Measurements from ENCODE around the gene TULP4. TPM values are rescaled to one million over a fixed set of nuclear protein-coding genes. Genes with fewer than 3 reads are reported as not detected.

Gene TULP4
- total and polyA plus RNA-seq, 2 donors = 5.9 to 57.1 TPM

DNA sequence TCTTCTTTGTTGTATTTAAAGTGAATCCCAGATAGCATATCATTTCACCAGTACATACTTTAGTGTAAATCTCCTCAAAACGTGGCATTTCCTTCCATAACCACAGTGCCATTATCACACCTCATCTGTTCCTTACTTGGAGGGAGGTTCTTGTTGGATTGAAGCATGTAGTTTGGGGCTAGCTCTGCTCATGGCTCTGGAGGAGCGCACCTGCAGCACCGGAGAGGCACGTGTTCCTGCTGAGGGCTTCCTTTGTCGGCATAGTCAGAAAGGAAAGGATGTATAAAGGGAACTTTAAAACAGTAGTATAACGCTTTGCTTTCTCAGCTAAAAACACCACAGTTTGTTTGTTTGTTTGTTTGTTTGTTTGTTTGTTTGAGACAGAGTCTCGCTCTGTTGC, 126.0 kb downstream of the TULP4 start:
- Histone ChIP-seq H3K4me1 (ENCODE audit: control insufficient read depth in 2 of 2, insufficient read depth in 2 of 2, low read length in 2 of 2) (peaks cover 2 to 7% of the 10 kb centered on the region in 2 donors), H3K27me3 (ENCODE audit: control insufficient read depth in 2 of 2, insufficient read depth in 1 of 2, low read length in 1 of 2) (no peaks in the 10 kb centered on the region), H3K27ac (ENCODE audit: low read depth in 1 of 2, low read length in 1 of 2) (no peak overlapping the region), H3K4me3 (ENCODE audit: low read length in 2 of 2) (no peak overlapping the region), H3K36me3 (ENCODE audit: control insufficient read depth in 2 of 2, insufficient read depth in 2 of 2, low read length in 1 of 2) (peaks cover 0 to 3% of the 10 kb centered on the region in 2 donors), H3K9me3 (ENCODE audit: control insufficient read depth in 2 of 2, insufficient read depth in 1 of 2, low read length in 1 of 2) (no peaks in the 10 kb centered on the region)
- 35% methylated on average over 7 of the region's 7 CpGs for WGBS
- peak in 7 of 9 donors; percentile 11 to 54 (median 22) for DNase-seq (ENCODE audit: low read depth in 6 of 9, low spot score in 9 of 9)

DNA sequence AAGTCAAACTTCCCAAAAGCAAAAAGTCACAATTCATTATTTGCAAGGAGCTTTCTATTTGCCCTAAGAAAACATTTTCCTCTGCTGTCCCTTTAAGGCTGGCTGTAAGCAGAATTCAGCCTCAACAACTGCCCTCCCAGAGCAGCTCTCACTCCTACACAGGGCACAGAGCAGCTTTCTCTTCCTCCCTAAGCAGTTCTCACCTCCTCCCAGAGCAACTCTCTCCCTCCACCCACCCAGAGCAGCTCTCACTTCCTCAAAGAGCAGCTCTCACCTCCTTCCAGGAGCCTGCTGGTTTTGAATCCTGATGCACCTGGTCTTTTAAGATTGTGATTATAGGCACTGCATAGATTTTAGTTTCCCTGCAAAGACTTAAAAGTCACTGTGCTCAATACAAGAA, 127.0 kb downstream of the TULP4 start:
- Histone ChIP-seq H3K9me3 (ENCODE audit: control insufficient read depth in 2 of 2, insufficient read depth in 1 of 2, low read length in 1 of 2) (no peaks in the 10 kb centered on the region), H3K36me3 (ENCODE audit: control insufficient read depth in 2 of 2, insufficient read depth in 2 of 2, low read length in 1 of 2) (peaks cover 0 to 3% of the 10 kb centered on the region in 2 donors), H3K27ac (ENCODE audit: low read depth in 1 of 2, low read length in 1 of 2) (peak overlapping the region in 1 of 2 donors; percentile 38), H3K27me3 (ENCODE audit: control insufficient read depth in 2 of 2, insufficient read depth in 1 of 2, low read length in 1 of 2) (no peaks in the 10 kb centered on the region), H3K4me3 (ENCODE audit: low read length in 2 of 2) (no peak overlapping the region), H3K4me1 (ENCODE audit: control insufficient read depth in 2 of 2, insufficient read depth in 2 of 2, low read length in 2 of 2) (peaks cover 2 to 7% of the 10 kb centered on the region in 2 donors)
- DNase-seq (ENCODE audit: low read depth in 6 of 9, low spot score in 9 of 9) = peak in 6 of 9 donors; percentile 16 to 48 (median 18)

GRCh38 chr6:158441716-158442215, 129.5 kb downstream of the TULP4 start:
- H3K9me3 ChIP-seq (ENCODE audit: control insufficient read depth in 2 of 2, insufficient read depth in 1 of 2, low read length in 1 of 2) = peaks cover 0 to 2% of the 10 kb centered on the region in 2 donors
- H3K4me3 ChIP-seq (ENCODE audit: low read length in 2 of 2) = no peak overlapping the region
- no peak overlapping the region for H3K27ac ChIP-seq (ENCODE audit: low read depth in 1 of 2, low read length in 1 of 2)
- WGBS = 97% methylated on average over 7 of the region's 7 CpGs
- no peaks in the 10 kb centered on the region for H3K27me3 ChIP-seq (ENCODE audit: control insufficient read depth in 2 of 2, insufficient read depth in 1 of 2, low read length in 1 of 2)
- peaks cover 2 to 7% of the 10 kb centered on the region in 2 donors for H3K4me1 ChIP-seq (ENCODE audit: control insufficient read depth in 2 of 2, insufficient read depth in 2 of 2, low read length in 2 of 2)
- H3K36me3 ChIP-seq (ENCODE audit: control insufficient read depth in 2 of 2, insufficient read depth in 2 of 2, low read length in 1 of 2) = no peaks in the 10 kb centered on the region
- DNase-seq (ENCODE audit: low read depth in 6 of 9, low spot score in 9 of 9) = no peak

DNA sequence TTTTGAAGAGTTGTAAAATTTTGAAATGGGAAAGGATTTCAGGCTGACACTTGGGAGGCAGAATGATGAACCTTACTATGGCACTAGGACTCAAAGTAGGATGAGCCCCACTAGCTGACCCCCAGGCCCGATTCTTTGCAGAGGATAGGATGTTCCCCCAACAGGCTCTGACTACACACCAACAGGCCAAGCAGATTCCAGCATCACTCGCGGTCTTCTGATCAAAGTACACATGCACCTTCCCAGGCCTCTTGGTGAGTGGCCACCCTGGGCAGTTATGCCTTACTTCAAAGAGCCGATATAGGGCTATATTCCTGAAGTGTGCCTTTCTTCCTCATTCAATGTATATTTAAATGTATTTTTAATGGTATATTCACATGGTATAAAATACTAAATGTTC, 130.0 kb downstream of the TULP4 start:
- H3K27ac ChIP-seq (ENCODE audit: low read depth in 1 of 2, low read length in 1 of 2) = no peak overlapping the region
- no peak for DNase-seq (ENCODE audit: low read depth in 6 of 9, low spot score in 9 of 9)
- H3K4me1 ChIP-seq (ENCODE audit: control insufficient read depth in 2 of 2, insufficient read depth in 2 of 2, low read length in 2 of 2) = peaks cover 2 to 7% of the 10 kb centered on the region in 2 donors
- no peaks in the 10 kb centered on the region for H3K36me3 ChIP-seq (ENCODE audit: control insufficient read depth in 2 of 2, insufficient read depth in 2 of 2, low read length in 1 of 2)
- H3K4me3 ChIP-seq (ENCODE audit: low read length in 2 of 2) = no peak overlapping the region
- no peaks in the 10 kb centered on the region for H3K27me3 ChIP-seq (ENCODE audit: control insufficient read depth in 2 of 2, insufficient read depth in 1 of 2, low read length in 1 of 2)
- peaks cover 0 to 2% of the 10 kb centered on the region in 2 donors for H3K9me3 ChIP-seq (ENCODE audit: control insufficient read depth in 2 of 2, insufficient read depth in 1 of 2, low read length in 1 of 2)
- 97% methylated on average over 4 of the region's 4 CpGs for WGBS

DNA sequence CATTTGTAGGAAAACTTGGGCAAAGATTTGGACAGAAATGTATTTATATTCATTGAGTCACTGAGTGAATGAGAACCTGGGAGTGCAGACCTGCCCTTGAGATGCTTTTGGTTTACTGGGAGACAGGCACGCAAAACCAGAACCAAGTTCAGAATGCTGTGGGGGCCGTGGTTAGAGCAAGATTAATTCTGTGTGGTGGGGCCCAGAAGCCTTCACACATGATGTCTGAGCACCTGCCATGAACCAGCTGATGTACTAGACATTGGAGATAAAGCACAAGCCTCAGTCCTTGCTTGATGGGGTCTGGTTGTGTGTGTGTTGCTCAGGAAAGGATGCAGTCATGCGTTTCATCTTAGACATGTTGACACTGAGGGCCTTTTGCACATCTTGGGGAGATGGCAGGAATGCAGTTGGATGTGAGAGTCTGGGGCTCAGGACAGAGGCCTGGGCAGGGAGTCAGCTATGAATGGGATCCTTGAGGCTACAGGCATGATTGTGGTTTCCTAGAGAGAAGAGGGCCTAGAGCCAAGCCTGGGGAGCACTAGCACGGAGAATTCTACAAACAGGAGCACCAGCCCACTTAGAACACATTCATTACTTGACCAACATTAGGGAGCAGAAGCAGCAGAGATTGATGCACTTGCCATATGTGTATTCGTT, 133.3 kb downstream of the TULP4 start:
- DNase-seq (ENCODE audit: low read depth in 6 of 9, low spot score in 9 of 9) = no peak
- Histone ChIP-seq H3K4me1 (ENCODE audit: control insufficient read depth in 2 of 2, insufficient read depth in 2 of 2, low read length in 2 of 2) (no peaks in the 10 kb centered on the region), H3K27me3 (ENCODE audit: control insufficient read depth in 2 of 2, insufficient read depth in 1 of 2, low read length in 1 of 2) (no peaks in the 10 kb centered on the region), H3K9me3 (ENCODE audit: control insufficient read depth in 2 of 2, insufficient read depth in 1 of 2, low read length in 1 of 2) (peaks cover 0 to 2% of the 10 kb centered on the region in 2 donors), H3K4me3 (ENCODE audit: low read length in 2 of 2) (no peak overlapping the region), H3K36me3 (ENCODE audit: control insufficient read depth in 2 of 2, insufficient read depth in 2 of 2, low read length in 1 of 2) (peaks cover 0 to 4% of the 10 kb centered on the region in 2 donors), H3K27ac (ENCODE audit: low read depth in 1 of 2, low read length in 1 of 2) (no peak overlapping the region)
- WGBS = 94% methylated on average over 5 of the region's 5 CpGs

DNA sequence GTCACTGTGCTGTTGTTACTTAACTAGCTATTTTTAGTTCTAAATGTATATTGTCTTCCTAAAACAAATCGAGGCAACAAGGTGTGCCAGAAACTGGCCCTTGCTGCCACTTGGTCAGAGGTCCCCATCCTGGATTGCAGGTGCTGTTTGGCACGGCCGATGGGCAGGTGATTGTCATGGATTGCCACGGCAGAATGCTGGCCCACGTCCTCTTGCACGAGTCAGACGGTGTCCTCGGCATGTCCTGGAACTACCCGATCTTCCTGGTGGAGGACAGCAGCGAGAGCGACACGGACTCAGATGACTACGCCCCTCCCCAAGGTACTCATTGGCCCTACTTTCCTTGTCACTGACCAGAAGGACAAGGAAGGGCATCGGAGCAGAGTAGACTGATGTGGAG, 136.6 kb downstream of the TULP4 start:
- H3K36me3 ChIP-seq (ENCODE audit: control insufficient read depth in 2 of 2, insufficient read depth in 2 of 2, low read length in 1 of 2) = peaks cover 12 to 14% of the 10 kb centered on the region in 2 donors
- WGBS = 98% methylated on average over 14 of the region's 14 CpGs

DNA sequence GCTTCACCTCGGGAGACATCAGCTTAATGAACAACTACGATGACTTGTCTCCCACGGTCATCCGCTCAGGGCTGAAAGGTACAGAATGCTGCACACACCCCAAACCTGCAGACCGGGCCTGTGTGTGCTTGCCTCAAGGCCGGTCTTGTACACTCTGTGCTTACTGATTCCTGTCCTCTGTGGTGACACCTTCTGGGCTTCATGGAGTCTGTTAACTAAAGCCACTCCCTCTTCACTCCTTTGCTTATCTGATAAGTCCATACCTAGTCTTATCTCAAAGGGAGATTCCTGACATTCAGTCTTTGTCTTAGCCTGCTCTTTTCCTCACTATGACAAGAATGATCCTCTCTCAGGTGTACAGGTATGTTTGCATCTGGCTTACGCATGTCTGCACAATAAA, 139.9 kb downstream of the TULP4 start:
- WGBS = 96% methylated on average over 7 of the region's 7 CpGs
- H3K9me3 ChIP-seq (ENCODE audit: control insufficient read depth in 2 of 2, insufficient read depth in 1 of 2, low read length in 1 of 2) = no peaks in the 10 kb centered on the region
- no peak for DNase-seq (ENCODE audit: low read depth in 6 of 9, low spot score in 9 of 9)
- no peaks in the 10 kb centered on the region for H3K4me1 ChIP-seq (ENCODE audit: control insufficient read depth in 2 of 2, insufficient read depth in 2 of 2, low read length in 2 of 2)
- peaks cover 12 to 16% of the 10 kb centered on the region in 2 donors for H3K36me3 ChIP-seq (ENCODE audit: control insufficient read depth in 2 of 2, insufficient read depth in 2 of 2, low read length in 1 of 2)
- H3K27ac ChIP-seq (ENCODE audit: low read depth in 1 of 2, low read length in 1 of 2) = no peak overlapping the region
- H3K4me3 ChIP-seq (ENCODE audit: low read length in 2 of 2) = no peak overlapping the region
- H3K27me3 ChIP-seq (ENCODE audit: control insufficient read depth in 2 of 2, insufficient read depth in 1 of 2, low read length in 1 of 2) = no peaks in the 10 kb centered on the region

More for the DNA sequence above, 136.6 kb downstream of the TULP4 start:
- H3K9me3 ChIP-seq (ENCODE audit: control insufficient read depth in 2 of 2, insufficient read depth in 1 of 2, low read length in 1 of 2) = peaks cover 0 to 2% of the 10 kb centered on the region in 2 donors
- no peak for DNase-seq (ENCODE audit: low read depth in 6 of 9, low spot score in 9 of 9)
- no peaks in the 10 kb centered on the region for H3K4me1 ChIP-seq (ENCODE audit: control insufficient read depth in 2 of 2, insufficient read depth in 2 of 2, low read length in 2 of 2)
- H3K27me3 ChIP-seq (ENCODE audit: control insufficient read depth in 2 of 2, insufficient read depth in 1 of 2, low read length in 1 of 2) = no peaks in the 10 kb centered on the region
- no peak overlapping the region for H3K27ac ChIP-seq (ENCODE audit: low read depth in 1 of 2, low read length in 1 of 2)
- H3K4me3 ChIP-seq (ENCODE audit: low read length in 2 of 2) = no peak overlapping the region

DNA sequence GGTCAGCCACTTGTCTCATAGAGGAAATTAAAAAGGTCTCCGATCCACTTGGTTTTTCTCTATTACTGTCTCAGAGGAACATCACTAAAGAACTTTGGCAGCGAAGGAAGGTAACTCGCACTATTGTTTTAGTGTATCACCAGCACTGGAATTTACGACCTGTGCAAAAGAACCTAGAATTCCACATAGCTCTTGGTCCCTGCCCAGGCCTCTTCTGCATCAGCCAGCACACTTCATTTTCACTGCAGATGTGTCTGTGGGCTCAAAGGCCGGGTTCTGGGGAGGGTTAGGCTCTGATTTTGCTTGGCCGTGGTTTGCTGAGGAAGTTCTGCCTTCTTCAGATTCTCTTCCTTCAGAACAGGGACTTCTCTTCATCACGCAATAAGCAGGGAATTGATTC, 144.9 kb downstream of the TULP4 start:
- WGBS = 78% methylated on average over 7 of the region's 7 CpGs
- H3K4me3 ChIP-seq (ENCODE audit: low read length in 2 of 2) = no peak overlapping the region
- H3K27ac ChIP-seq (ENCODE audit: low read depth in 1 of 2, low read length in 1 of 2) = no peak overlapping the region
- H3K36me3 ChIP-seq (ENCODE audit: control insufficient read depth in 2 of 2, insufficient read depth in 2 of 2, low read length in 1 of 2) = peaks cover 4 to 17% of the 10 kb centered on the region in 2 donors
- H3K9me3 ChIP-seq (ENCODE audit: control insufficient read depth in 2 of 2, insufficient read depth in 1 of 2, low read length in 1 of 2) = no peaks in the 10 kb centered on the region
- H3K4me1 ChIP-seq (ENCODE audit: control insufficient read depth in 2 of 2, insufficient read depth in 2 of 2, low read length in 2 of 2) = no peaks in the 10 kb centered on the region
- H3K27me3 ChIP-seq (ENCODE audit: control insufficient read depth in 2 of 2, insufficient read depth in 1 of 2, low read length in 1 of 2) = no peaks in the 10 kb centered on the region
- DNase-seq (ENCODE audit: low read depth in 6 of 9, low spot score in 9 of 9) = no peak

DNA sequence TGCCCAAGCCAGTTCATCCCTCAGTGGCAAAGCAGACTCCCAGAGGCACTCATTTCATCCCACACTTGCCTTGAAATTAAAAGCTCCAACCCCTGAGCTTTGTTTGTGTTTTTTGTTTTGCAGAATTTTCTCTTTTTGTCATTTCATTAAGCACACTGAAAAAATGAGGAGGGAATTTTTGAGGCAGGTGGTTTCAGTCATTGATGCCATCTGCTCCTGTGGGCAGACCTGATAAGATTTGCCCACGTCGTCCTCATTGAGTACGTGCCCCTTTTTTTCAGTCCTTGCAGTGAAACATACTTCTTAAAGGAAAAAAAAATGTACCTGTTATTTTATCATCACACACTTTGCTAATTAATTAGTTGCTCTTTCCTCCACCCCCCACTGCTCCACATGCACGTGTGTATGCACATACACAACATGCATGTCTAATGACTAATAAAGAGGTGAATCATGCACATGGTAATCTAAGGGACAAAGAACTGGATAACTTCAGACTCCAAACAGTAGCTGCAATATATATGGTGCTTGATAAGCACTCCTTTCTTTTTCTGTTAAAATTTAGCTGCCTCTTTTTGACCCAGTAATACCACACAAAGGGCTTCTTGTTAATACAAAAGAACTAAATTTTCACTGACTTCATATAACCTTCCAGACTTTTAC, 145.5 kb downstream of the TULP4 start:
- no peaks in the 10 kb centered on the region for H3K27me3 ChIP-seq (ENCODE audit: control insufficient read depth in 2 of 2, insufficient read depth in 1 of 2, low read length in 1 of 2)
- H3K36me3 ChIP-seq (ENCODE audit: control insufficient read depth in 2 of 2, insufficient read depth in 2 of 2, low read length in 1 of 2) = peaks cover 0 to 11% of the 10 kb centered on the region in 2 donors
- no peak overlapping the region for H3K4me3 ChIP-seq (ENCODE audit: low read length in 2 of 2)
- no peaks in the 10 kb centered on the region for H3K9me3 ChIP-seq (ENCODE audit: control insufficient read depth in 2 of 2, insufficient read depth in 1 of 2, low read length in 1 of 2)
- DNase-seq (ENCODE audit: low read depth in 6 of 9, low spot score in 9 of 9) = no peak
- H3K27ac ChIP-seq (ENCODE audit: low read depth in 1 of 2, low read length in 1 of 2) = no peak overlapping the region
- 80% methylated on average over 4 of the region's 4 CpGs for WGBS
- H3K4me1 ChIP-seq (ENCODE audit: control insufficient read depth in 2 of 2, insufficient read depth in 2 of 2, low read length in 2 of 2) = no peaks in the 10 kb centered on the region

All from thymus (tissue), 11 donors.